ENCODE measurements around the gene CTR9.
A peak's percentile ranks its signal among the peaks of the same experiment; 100 is the strongest.

Gene CTR9

DNA sequence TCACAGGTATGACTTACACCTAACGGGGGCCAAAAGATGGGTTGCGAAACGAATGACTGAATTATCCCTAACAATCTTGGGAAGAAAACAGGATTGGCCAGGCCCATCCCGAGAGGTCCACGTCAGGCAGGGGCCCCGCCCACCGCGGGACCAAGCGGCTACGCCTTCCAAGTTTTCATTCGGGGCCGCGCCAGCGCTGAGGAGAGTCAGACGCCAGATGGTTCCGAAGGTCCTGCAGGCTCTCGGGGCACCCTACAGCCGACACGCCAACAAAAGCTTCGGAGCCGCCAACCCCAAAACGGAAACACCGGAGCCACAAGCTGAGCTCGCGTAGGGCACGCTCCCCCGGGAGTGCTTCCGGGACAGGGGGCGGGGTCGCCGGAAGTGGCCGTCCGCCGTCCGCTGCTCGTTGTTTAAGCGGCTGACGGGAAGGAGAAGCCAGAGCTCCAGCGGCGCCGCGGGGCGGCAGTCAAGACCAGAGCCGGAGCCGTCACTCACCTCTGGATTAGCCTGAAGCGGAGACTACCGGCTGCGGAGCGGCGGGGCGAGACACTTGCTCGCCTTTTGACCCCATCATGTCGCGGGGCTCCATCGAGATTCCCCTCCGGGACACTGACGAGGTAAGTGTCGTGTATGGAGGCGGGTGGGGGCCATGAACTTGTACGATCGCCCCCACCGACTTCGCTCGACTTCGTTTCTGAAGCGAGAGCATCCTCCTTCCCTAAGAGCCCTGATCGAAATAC lies at the start of gene CTR9:
CTR9 (plus strand) TSS at position 409 of the 743 bp plus-strand sequence; CDS start at position 576, 167 bp downstream.
- DNase-seq (ENCODE audit: low read depth in 2 of 2, low spot score in 1 of 2), result peak; percentile 72 to 80

DNA sequence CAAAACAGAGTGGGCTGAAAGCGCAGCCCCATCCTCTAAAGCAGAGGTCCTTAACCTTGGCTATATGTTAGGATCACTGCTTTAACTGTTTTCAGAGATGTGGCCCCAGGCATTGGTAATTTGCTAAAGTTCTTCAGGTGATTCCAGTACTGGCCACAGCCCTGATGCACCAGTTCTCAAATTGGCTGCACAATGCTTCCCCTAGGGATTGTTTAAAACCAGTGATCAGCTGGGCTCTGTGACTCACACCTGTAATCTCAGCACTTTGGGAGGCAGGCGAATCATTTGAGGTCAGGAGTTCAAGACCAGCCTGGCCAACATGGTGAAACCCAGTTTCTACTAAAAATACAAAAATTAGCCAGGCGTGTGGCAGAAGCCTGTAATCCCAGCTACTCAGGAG lies 49.1 kb upstream of the CTR9 start:
- DNase-seq (ENCODE audit: low read depth in 2 of 2, low spot score in 1 of 2), result no peak

DNA sequence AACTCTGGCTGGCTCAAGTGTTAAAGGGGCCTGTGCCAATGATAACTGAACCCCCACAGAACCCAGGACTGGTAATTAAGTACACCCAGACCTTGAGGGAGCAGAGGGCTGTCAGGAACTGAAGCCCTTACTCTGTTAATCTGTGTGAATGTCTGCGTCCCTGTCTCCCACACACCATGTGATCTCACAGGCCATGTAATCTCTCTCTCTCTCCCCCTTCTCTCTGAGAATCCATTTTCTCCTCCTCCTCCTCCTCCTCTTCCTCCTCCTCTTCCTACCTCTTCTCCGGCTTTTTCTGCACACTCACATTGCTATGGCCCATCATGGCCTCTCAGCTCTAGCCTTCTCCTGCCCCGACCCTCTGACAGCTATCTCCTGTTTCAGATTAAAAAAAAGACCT lies 42.9 kb upstream of the CTR9 start:
- no peak for DNase-seq (ENCODE audit: low read depth in 2 of 2, low spot score in 1 of 2)

DNA sequence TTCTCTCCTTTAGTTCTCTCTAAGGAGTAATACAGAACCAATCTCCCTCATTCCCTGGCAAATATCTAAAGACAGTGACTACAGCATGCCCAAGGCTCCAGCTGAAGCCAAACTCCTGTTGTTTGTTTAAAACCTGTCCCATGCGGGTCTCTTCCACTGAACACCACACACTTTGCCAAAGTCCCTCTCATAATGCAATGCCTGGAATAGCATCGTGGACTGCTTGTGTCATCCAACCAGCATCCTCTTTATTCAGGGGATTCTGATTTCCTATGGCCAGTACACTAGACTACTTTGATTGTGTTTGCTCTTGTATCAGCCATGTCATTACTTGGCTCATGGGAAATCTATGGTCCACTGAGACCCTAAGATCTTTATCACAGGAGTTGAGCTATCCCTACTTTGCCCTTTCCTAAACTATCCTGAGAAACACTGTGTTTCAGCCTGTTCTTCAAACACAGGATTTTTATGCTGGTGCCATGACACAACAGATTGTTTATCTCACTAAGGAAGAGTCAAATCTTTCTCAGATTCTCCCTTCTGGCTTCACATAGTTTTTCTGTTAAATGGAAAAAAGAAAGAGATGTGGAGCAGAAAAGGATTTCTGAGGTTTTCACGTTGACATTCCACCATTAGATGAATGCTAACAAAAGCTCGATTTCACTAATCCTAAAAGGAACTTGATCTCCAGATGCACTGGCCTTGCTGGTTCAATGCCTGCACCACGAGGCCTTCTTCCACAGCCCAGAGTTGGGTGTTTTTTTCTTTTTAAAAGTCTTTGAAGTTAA lies 41.6 kb upstream of the CTR9 start:
- no peak for DNase-seq (ENCODE audit: low read depth in 2 of 2, low spot score in 1 of 2)

DNA sequence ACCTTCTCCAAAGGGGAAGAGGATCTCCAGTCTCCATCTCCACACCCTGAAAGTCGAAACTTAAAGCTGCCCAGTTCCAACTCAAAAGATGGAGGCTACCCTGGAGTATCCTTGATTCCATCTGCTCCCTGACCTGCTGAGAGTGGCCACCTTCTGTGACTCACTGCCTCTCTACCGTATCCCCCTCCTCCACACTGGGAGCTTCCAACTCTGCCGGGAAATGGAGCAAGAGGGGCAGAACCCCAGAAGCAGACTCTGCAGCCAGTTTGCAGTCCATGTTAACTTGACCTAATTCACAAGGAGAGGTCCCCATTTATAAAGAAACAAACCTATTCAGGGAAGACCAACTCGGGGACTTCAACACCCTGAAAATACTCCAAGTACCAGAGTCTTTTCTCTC lies 35.5 kb upstream of the CTR9 start:
- no peak for DNase-seq (ENCODE audit: low read depth in 2 of 2, low spot score in 1 of 2)

DNA sequence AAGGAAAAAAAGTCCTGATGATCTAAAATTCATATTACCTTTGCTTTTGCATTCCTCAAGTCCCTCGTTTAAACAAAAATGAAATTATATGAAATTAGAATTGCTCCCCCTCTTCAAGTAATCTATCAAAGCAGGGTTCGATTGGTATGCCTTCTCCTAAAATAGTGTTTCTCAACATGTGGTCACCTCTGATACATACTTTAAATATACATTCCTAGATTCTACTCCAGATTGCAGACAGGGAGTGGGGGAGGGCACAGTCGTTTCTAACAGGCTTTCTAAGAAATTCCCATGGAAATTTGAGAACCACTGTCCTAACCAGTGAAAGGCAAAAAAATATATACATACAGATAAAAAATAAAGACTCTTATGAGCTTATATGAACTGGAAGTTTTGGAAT lies 34.9 kb upstream of the CTR9 start:
- no peak for DNase-seq (ENCODE audit: low read depth in 2 of 2, low spot score in 1 of 2)

DNA sequence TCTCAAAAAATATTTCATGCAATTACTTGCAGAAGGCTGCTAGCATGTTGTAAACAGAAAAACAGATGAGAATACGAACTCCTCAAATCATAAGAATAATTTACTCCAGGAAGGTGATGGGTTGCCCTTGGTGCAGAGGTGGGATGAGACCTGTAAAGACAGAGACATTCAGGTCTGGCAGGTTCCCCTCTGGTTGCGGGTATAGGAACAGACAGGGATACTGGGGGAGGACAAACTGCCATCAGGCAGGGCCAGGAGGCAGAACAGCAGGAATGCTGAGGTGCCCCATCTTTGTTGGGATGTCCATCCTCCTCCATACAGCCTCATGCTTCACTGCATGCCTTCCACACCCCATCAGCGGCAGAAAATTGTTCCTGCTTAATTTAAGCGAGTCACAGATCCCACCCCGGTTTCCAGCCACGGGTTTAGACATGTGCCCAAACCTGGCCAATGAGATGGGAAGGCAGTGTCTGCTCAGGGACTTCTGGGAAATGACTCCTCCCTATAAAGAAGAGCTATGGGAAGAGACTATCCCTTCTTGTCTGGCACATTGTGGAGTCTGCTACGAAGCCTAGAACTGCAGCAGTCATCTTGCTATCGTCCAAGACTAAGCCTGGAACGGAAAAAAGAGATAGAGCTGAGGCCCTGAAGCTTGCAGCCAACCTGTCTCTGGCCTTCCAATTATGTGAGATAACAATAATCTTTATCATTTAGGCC lies 34.3 kb upstream of the CTR9 start:
- DNase-seq (ENCODE audit: low read depth in 2 of 2, low spot score in 1 of 2), result no peak

DNA sequence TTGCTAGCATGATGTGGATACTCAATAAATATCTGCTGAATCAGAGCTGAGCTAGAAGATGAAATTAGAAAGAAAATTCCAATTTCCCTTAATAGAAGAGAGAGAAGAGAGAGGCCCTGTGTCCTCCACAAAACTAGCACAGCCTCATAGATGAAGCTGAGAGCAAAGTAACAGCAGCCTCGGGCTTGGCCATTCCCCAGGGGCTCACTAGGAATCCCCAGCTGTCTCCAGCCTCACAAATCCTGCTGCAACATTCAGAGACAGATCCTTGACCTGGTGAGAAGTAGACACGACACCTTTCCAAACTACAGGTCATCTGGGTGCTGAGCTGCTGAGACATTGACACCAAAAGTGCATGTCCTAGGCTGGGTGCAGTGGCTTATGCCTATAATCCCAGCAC lies 31.4 kb upstream of the CTR9 start:
- DNase-seq (ENCODE audit: low read depth in 2 of 2, low spot score in 1 of 2), result no peak

DNA sequence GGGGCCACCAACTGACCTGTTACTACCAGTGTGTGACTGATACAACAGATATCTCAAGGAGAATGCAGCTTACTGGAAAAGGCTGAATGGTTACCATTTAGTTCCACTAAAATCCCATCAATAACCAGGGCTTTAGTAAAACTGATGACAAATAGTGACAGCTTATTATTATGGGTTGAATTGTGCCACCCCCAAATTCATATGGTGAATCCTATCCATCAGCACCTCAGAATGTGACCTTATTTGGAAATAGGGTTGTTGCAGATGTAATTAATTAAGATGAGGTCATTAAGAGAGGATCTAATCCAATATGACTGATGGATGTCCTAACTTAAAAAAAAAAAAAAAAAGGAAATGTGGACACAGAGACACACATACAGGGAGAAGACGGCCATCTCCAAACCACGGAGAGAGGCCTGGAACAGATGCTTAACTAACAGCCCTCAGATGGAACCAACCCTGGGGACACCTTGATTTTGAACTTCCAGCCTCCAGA lies 30.1 kb upstream of the CTR9 start:
- DNase-seq (ENCODE audit: low read depth in 2 of 2, low spot score in 1 of 2), result no peak

DNA sequence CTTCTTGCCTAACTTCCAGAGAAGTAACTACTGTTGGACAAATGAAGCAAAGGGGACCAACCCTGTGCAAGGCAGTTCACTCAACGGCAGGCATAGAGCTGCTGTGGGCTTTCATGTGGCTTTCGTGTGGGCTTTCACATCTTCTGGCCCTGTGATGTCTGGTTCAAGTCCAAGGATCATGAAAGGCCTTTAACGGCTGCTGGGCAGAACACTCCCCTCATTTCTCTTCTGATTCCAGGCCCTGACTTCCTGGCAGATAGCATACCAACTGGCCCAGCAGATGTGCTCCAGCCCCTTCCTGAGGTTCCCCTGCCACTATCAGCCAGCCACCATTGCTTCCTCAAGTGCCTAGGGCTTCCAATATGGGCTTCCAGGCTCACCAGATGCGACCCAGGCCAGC lies 28.7 kb upstream of the CTR9 start:
- no peak for DNase-seq (ENCODE audit: low read depth in 2 of 2, low spot score in 1 of 2)

DNA sequence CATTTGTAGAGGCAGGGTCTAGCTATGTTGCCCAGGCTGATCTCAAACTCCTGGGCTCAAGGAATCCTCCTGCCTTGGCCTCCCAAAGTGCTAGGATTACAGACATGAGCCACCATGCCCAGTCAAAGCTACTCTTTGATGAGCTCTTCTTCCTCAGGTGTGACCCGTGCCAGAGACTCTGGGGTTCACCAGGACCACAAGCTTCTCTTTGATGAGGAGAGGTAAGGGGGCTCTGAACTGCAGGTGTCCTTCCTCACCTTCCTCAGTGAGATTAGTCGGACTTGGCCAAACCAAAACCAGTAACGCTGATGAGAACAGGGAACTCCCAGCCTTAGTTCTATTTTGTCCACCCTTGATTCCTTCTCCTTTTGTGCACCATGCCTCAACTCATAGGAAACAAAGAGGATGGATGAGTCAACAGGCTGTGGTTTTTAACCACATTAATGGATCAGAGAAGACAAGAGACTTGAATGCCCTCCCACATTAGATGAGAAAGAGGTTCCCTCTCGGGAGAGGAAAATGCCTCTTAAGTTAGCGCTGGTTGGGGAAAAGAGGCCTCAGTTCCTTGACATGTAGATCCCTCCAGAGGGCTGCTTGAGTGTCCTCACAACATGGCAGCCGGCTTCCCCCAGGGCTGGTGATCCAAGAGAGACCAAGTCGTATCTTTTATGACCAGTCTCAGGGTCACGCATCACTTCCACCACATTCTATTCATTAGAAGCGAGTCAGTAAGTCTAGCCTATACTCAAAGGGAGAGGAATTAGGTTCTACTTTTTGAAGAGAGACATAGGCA lies 25.7 kb upstream of the CTR9 start:
- DNase-seq (ENCODE audit: low read depth in 2 of 2, low spot score in 1 of 2), result no peak

DNA sequence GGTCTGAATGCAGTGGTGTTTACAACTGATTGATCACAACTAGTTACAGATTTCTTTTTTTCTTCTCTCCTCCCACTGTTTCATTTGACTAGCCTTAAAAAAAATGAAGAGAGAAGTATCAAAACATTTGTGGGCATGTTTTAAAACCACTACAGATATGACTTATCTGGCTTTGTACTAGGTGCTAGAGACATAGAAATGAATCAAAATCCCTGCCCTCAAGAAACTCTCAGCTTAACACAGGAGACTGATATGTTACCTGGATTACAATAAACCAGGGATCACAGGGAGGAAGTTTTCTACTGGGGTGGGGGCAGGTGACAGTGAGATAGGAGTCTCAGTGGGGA lies 25.2 kb upstream of the CTR9 start:
- DNase-seq (ENCODE audit: low read depth in 2 of 2, low spot score in 1 of 2), result no peak

DNA sequence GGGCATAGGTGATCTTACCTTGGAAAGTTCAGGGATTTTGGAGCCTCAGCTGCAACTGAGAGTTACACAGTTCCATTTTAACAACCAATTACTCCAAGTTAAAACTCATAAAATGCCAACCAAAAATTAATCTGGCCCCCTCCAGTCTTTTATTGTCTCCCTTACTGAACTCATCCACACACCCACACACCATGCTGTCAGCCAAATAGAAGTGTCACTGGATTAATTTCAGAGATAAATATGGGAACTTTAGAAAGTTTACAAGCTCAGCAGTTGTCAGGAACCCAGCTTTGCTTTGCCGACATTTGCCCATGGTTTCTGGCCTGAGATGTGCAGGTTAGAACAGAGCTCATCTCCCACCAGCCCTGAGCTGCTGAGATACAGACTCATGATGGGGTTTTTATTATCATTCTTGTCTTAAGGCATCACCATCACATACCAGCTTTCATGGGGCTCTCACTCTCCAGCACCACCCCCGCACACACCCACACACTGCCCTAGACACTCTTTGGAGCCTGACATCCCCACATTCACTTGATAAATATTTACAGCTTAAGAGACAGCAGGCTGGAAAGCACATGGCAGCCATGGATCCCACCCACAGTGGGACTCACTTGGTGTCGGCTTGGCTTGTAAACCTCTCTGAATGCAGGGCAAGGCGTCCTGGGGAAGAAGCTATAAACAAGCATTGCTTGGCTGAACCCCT lies 23.7 kb upstream of the CTR9 start:
- DNase-seq (ENCODE audit: low read depth in 2 of 2, low spot score in 1 of 2), result no peak

DNA sequence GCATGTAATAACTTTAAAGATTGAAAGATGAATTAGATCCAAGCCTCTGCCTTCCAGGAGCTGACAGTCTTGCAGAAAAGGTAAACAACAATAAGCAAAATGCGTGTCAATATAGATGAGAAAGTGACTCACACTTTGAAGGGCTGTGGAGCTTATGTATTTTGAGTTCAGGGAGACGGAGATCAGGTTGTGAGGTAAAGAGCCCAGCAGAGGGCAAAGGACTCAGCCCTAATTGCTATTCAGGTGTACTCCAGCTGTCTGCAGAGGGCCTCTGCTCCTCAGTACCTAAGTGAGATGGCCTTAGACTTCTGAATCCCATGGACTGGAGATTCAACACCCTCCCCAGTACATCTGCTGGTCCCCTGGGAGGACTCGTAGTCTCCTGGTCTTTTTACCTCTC lies 22.9 kb upstream of the CTR9 start:
- no peak for DNase-seq (ENCODE audit: low read depth in 2 of 2, low spot score in 1 of 2)

DNA sequence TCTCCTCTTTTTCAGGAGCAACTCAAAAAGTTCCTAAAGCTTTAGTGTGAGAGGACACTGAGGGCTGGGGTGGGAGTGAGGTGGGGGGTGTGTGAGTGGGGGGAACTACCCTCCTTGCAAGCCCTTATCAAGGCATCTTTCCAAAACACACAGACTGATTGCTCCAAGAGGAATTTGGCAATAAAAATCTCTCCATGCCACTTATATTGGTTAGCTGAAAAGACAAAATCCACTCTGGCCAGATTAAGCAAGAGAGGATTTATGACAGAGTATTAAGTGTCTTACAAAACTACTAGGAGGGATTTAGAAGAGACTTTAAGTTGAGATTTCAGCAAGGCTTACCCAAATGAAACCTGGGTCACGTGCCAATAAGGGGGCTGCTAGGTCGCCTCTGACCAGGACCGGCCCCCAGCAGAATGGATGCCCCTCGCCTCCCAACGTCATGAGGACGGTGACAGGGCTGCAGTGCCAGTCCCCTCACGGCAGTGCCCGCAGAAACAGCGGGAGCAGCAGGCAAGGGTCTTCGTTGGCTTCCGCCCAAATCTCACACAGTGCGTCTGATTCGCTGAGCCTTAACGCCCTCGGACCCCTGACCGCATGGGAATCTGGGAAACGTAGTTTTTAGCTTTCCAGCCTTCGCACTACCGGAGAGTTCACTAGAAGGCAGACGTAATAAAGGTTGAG lies 22.1 kb upstream of the CTR9 start:
- DNase-seq (ENCODE audit: low read depth in 2 of 2, low spot score in 1 of 2), result no peak

DNA sequence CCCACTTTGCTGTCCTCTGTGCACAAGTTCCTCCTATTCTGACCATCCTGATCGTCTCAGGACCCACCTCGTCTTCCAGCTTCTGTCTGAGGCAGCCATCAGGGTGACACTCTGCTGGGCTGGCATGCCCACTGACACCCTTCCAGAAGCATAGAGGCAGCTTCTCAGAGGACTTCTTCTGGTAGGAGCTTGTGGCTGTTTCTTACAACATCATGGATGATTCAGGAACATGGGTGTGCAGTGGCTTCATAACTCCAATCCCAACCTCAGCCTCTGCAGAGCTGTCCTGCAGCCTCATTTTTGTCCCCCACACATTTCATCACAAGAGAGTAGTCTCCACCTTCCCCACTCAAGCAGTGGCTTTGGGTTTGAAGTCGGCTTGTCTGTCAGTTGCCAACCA lies 20.9 kb upstream of the CTR9 start:
- DNase-seq (ENCODE audit: low read depth in 2 of 2, low spot score in 1 of 2), result no peak

DNA sequence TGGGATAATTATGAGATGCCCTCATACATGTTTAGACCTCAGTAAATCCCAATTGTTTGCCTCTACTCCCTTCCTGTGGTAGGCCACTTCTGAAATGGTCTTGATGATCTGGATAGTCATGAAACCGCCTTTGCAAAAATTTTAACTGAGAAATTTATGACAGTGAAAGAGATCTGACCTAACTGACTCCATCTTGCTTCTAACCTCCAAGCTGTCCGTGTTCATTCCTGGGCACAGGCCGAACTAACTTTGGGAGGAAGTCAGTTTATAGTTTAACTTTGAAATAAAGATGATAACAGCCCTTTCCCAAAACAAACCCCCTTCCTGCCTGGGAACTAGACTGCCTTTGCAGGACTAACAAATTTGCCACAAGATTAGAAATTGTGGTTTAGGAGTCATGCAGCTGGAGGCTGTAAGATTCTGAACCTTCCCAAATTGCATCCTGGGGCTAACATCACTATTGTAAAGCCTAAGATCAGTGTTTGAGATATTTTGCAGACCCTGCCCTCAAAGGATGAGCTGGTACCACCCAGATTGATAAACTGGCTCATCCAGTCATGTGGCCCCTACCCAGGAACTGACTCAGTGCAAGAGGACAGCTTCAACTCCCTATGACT lies 19.9 kb upstream of the CTR9 start:
- no peak for DNase-seq (ENCODE audit: low read depth in 2 of 2, low spot score in 1 of 2)

DNA sequence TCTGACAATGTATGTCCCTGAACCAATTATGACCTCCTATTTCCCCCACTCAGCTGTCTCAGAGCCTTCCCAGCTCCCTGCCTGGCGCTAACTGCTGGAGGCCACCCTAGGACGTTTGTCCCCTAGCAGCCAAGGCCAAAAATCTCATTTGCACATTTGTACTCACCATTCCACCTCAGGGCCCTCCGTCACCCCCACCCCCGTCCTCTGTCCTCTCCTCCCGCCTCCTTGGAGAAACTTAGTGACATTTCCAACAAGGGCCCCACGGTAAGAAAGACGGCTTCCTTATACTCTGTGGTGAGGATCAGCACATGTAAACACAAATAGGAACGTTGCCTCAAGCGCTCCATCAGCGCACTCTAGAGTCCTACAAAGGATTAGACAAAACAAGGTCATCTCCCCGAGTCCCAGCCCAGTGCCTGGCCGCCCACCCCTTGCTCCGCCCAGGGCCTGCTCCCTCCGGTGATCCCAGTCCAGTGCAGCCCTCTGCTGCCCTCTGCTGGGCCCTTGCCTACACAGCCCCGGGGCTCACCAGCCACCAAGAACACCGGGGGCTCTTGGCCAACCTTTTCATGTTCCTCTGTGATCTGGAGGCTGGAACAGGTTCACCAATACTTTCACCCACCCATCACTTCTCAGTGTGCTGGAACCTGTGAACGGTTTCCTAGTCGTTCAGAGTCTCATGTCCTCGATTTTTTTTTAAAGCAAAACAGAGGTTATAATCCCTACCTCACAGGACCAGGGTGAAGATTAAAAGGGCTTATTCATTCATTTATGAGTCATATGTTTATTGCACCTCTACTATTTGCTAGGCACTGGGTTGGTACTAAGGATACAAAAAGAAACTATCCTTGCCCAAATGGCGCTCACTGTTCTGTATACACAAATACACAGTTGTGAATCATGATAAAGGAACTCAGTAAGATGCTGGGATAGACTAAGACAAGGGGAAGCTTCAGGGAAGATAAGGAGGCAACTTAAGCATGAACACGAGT lies 15.3 kb upstream of the CTR9 start:
- DNase-seq (ENCODE audit: low read depth in 2 of 2, low spot score in 1 of 2), result peak; percentile 70 to 79

Data from stimulated activated CD8-positive, alpha-beta memory T cell treated with anti-CD3 and anti-CD28 coated beads, Interleukin-4, amount 100 ng/mL, for 4 hours (primary cell).